Measurements from ENCODE around the gene MRPS25.

MRPS25 gene

DNA sequence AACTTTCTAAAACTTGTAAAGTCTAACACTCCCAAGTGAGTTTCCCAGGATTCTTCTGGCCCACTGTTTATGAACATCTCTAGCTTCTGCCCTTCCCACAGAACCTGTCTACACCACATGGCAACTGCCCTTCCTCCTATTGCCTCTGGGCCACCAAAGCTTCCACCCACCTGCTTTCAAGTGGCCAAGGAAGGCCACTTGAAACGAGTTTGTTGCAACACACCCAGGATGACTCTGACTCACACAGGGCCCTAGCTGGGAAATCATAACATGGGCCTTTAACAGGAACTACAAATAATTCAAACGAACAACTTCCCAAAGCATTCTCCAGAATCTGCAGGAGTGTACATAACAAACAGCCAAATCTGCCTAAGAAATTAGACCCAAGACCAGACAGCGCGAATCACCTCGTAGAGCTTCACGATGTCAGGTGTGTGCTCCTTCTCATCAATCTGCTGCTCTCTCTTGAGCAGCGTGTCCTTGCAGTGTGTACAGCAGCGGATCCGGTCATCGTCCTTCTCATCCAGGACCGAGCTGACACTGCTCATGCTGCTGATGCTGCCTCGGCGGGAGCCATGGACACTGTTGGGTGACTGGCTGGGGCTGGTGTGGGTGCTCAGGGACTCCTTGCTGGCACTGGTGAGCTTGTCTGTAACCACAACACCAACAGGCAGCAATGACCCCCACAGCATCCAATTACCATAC is 17.0 kb upstream of the MRPS25 start:
- FAIRE-seq = no peak

DNA sequence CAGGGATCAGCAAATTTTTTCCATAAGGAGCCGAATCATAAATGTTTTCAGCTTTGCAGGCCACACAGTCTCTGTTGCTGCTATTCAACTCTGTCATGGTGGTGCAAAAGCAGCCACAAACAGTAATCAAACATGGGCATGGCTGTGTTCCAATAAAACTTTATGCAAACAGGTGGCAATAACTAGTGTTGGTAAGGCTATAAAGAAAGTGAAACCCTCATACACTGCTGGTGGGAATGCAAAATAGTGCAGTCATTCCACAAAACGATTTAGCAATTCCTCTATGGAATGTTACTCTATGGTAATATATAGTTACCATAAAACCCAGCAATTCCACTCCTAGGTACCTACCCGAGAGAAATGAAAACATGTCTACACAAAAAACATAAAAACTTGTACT is 14.0 kb upstream of the MRPS25 start:
- FAIRE-seq = no peak

DNA sequence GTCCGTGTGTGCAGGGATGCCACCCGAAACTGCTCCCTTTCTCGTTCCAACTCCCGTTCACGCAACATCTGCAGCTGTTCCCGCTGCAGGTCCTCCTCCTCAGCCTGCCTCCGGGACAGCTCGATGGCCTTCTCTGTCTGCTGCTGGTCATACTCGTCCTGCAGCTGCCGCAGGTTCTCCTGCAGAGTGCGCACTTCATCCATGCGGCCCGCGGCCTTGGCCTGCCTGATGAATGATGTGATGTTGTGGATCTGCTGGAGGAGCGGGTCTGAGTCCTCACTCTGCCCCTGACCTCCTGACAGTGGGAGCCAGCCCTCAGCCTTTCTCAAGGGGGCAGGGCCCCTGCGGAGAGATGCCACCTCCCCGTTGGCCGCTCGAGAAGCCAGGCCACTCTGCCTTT is 9.4 kb upstream of the MRPS25 start:
- FAIRE-seq = no peak

DNA sequence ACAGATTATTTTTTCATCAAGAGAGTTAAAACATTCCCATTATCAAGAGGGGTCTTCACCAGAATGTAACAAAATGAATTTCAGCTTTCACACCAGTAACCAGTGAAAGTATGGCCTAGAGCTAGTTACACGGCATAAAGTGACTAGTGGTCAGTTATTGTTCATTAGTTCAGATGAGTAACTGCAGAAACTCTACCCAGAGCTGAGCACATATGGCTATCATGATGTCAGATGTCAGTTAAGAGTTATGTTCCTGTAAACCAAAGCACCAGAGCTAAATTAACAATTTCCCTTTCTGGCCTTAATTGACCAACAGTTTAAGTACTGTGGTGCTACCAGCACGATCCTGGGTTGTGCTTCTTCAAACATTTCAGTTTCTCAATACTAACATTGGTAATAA is 6.6 kb upstream of the MRPS25 start:
- FAIRE-seq = no peak

DNA sequence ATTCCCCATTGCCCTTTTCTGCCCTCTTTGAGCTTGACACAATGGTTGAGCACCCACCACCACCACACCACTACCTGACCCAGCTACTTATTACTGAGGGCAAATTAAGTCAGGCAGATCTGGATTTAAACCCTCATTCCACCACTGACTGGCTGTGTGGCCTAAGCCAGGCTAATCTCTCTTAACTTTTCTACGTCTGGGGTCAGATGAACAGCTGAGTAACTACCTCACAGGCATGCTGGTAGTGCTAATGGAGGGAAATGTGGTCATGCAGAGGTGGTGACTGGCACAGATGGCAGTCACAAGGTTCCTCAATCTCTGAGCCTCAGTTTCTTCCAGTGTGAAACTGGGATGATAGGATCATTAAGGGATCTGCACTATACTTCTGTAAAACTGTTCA is 4.3 kb upstream of the MRPS25 start:
- FAIRE-seq = no peak

DNA sequence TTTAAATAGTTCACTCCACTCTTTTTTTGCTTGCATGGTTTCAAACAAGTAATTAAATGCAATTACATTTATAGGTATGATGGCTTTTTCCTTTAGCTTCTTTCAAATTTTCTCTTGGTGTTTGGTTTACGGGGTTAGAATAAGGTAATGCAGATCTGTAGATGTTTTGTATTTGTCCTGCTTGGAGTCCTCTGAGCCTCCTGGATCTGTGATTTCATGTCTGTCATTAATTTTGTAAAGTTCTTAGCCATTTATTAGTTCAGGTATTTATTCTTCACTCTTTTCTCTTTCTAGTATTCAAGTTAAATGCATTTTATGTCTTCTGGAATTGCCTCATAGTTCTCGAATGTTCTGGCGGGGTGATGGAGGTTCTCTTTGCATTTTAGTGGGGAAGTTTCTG is 1.4 kb upstream of the MRPS25 start:
- no peak for FAIRE-seq

DNA sequence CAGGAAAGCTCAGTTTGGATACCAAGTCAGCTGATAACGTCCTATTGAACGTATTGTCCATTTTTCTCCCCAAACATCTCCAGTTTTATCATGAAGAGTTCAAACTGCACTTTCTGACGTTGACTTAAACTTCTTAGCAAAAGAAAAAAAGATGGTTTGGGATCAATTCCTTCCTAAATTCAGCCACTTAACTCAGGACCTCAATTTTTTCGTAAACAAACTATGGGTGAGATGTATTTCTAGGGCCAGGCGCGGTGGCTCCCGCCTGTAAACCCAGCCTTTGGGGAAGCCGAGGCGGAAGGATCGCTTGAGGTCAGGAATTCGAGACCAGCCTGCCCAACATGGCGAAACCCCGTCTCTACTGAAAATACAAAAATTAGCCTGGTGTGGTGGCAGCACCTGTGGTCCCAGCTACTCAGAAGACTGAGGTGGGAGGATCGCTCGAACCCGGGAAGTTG is 464 bp upstream of the MRPS25 start:
- no peak for FAIRE-seq

DNA sequence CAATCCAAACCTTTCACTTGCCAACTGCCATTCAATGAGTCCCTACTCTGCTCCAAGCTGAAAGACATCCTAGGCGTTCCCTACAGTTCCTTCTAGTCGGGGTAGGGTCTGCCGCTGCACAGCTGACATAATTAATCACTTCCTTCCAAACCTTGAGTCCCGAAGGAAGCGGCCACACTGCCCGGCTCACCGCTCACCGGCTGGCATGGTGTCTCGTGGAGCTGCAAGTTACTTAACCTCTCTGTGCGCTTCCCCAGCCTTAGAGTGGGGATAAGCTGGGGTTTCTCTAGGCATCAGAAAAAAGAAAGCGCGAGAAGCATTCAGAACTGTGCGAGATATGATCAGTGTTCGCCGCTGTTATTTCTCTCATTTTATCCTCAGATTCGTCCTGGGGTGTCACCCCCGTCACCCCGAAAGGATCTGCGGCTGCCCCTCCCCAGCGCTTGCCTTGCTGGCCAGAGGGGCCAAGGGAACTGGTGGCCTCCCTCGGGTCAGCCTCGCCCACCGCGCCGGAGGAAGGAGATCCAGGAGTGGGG is 748 bp downstream of the MRPS25 start:
- FAIRE-seq = no peak

DNA sequence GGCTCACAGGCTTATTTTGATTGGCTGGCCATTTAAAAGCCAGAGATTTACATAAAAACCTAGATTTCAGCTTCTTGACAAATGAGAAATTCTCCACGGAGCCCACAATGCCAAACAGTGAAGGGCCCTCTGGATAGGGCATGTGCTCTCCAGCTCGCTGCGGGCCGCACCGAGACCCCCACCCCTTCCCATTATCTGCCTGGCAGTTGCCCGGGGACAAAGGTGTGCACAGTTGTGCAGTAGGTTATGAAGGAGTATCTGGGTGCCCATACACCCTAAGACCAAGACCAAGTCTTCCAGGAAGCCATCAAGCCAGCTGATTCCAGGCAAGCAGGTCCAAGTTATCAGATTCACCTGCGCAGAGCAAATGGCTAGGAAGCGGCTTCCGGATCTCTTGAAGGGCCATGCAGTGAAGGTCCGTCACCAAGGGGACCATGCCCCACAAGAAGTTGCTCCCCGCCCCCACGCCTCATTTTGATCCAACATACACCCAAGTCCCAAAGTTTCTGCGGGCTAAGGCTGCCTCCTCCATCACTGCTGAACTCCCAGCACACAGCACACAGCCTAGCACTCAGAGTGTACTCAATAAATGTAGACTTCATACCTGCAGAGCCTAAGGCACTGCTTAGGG is 1.3 kb downstream of the MRPS25 start:
- FAIRE-seq = no peak

DNA sequence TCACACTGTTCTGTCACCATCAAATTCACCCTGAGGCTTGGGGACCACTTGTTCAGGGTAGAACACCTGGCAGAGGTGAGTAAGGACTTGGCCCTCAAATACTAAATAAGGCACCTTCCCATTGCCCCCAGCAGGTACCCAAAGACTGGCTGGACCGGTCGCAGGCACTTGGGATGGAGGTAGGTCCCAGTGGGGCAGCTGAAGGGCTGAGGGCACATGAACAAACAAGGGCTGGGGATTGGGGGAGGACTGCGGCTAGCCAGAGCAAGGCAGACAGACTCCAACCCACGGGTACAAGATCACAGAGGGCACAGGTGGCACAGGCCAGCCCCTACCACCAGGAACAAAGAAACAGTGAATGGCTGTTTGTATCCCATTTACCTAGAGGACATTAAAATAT is 1.9 kb downstream of the MRPS25 start:
- no peak for FAIRE-seq

DNA sequence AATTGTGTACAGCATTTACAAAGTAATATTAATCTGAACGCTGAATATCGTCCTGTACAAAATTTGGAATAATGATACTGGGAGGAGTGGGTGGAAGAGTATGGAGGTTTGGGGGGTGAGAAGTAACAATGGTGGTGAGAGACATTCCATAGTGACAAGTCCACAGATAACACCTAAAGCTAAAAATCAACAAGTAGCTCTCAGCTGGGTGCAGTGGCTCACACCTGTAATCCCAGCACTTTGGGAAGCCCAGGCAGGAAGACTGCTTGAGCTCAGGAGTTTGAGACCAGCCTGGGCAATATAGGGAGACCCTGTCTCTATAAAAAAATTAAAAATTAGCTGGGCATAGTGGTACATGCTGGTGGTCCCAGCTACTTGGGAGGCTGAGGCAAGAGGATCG is 5.1 kb downstream of the MRPS25 start:
- FAIRE-seq = no peak

DNA sequence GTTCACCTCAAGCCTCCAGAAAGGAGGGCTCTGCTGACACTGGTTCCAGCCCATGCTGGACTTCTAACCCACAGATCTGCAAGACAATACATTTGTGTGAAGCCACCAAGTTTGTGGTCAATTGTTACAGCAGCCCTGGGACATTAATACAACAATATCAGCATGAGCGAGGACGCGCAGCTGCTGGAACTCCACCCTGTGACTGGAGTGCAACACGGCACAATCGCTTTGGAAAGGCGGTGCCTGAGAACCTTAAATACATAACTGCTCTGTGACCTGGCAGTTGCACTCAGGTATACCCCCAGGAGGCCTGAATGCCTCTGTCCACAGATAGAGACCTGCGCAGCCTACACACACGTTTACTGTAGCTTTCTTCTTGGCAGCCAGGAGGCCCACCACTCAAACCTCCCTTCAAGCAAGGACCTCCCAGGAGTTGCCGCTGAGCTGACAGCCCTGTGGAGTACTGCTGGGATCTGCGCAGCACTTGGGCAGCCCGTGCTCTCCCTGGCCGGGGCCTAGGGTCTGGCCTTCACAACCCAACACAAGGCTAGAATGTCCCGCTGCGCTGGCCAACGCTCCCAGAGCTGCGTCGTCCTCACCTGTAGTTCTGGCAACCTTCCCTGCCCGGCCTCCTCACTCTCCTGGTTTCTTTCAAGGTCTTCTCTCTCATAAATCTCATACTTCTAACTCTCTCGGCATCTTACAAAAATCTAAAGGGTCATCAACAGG is 8.3 kb downstream of the MRPS25 start:
- FAIRE-seq = no peak

DNA sequence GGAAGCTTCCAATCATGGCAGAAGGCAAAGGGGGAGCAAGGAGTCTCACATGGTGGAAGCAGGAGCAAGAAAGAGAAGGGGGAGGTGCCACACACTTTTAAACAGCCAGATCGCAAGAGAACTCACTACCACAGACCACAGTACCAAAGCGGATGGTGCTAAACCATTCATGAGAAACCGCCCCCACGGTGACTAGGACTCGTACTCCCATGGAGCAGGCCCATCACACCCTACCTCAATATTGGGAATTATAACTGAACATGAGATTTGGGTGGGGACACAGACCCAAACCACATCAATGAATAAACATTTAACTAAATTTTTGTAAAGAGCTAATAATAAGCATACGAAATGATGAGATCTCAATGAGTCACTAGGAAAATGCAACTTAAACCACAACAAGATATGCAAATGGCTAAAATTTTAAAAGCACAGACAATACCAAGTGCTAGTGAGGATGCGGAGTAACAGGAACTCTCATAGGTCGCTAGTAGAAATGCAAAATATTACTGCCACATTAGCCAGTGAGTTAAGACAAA is 10.0 kb downstream of the MRPS25 start:
- FAIRE-seq = no peak

DNA sequence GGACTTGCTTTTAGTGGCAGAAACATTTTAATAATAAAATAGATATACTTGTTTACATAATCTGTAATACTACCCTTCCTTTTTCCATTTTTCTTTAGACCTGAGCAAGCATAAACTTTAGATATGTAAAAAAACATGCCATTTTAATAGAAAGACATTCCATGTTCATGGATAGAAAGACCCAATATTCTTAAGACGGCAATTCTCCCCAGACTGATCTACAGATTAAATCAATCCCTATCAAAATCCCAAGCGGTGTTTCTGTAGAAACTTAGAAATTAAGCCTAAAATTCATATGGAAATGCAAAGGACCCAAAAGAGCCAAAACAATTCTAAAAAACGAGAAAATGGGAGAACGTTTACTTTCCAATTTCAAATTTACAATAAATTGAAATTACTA is 11.6 kb downstream of the MRPS25 start:
- FAIRE-seq = no peak

DNA sequence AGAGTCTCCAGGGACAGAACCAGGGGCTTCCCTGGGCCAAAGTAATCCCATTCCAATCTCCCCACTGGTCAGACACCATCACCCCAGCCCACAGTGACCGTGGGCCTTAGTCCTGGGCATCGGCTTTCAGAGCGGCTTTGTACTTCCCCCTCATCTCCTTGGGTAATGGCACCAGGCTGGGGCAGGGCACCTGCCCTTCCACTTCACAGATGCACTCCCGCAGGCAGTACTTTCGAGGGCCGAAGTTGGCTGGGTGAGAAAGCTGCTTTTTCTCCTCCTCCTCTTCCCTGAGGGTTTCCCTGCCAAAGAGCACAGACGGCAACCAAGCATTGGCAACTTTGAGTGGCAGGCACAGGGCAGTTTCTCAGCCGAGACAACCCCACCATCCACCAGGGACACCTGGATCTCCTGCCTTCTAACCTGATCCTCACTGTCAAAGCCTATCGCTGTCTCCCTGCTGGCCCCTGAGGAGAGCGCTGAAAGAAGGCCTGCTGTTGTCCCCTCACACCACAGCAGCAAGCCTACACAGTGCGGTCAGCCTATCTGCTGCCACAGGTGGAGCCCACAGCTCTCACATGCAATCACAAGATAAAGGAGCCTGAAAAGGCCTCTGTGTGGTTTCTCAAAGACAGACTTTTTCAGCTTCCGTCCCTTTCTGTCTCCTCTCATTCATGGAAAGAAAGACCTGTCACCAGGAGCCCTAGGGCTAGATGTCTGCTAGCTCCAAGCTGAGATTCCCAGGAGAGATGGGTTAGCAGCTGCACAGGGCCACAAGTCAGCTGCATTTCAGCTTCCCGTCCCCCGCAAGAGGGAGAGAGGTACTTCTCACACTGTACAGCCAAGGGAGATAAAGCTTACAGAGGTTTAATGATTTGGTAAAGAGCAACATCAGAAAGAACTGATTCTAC is 12.5 kb downstream of the MRPS25 start:
- no peak for FAIRE-seq

DNA sequence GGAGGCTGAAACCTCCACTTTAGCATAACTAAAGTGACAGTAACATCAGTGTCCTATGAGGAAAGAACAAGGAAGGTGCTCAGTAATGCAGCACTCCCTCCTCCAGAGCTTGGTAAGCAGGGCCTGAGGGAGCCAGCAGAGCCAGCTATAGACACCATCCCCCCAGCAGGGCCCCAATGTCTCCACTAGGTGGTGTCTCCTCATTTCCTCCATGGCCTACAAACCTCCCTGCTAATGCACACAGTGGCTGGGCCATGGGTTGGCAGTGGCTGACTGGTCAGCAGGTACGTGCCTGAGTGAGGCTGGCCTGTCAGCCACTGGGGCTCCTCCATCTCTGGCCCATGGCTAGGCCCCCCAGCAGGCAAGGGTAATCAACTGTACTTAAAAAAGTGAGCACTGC is 13.6 kb downstream of the MRPS25 start:
- no peak for FAIRE-seq

DNA sequence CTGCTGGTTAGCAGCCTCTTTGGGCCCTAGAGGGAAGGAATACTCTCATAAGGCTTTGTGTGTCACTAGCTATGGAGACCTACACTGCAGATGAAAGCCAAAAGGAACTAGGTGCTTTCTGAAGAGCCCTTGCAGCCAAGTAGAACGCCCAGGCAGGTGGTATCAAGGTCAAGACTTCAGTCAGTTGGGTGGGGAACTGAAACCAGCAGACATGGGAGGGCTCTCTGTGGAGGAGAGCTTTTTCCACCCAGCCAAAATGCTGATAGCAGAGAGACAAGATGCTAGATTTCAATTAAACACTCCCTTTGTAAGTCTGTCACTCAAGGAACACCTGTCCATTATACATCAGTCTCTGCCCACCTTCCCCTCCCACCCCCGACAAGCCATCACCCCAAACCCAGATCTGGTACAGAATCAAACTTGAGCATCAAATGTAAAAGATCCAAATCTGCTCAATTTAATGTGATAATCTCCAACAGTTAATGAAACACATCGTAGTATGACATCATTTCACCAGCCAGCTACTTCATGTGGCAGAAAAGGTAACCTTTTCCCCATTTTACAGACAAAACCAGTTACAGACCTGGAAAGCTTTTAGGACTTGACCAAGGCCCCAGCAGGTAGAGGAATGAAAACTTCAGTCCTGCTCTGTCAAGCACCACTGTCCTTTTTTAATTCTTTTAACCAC is 14.6 kb downstream of the MRPS25 start:
- FAIRE-seq = no peak

DNA sequence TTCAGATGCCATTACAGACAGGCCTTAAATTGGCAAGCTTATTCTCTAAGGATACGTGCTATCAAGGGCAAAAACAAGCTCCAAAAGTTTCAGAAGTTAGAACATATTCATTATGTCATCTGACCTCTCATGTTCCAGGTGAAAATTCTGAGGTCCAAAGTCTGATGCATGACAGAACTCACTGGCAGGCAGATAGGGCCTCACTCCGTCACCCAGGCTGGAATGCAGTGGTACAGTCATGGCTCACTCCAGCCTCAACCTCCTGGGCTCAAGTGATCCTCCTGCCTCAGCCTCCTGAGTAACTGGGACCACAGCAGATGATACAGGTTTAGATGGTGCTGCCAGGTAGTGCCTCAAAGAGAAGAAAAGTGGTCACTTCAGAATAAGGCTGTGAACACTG is 15.5 kb downstream of the MRPS25 start:
- FAIRE-seq = no peak

DNA sequence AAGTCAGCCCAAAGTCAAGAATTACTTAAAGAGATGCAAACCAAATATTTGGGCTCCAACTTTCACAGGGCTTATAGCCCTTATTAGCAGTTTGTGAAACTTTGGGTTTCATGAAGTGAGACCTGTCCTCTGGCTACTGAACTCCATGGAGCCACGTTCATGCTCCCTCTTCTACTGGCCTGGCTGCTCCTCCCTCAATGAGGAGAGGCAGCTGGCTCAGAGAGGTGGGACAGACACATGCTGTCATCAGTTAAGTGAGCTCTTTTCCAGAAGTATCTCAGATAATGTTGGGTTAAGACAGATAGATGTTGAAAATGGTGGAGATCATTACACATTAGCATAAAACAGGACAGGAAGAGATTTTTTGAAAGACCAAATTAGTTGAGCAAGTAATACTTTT is 19.4 kb downstream of the MRPS25 start:
- no peak for FAIRE-seq

DNA sequence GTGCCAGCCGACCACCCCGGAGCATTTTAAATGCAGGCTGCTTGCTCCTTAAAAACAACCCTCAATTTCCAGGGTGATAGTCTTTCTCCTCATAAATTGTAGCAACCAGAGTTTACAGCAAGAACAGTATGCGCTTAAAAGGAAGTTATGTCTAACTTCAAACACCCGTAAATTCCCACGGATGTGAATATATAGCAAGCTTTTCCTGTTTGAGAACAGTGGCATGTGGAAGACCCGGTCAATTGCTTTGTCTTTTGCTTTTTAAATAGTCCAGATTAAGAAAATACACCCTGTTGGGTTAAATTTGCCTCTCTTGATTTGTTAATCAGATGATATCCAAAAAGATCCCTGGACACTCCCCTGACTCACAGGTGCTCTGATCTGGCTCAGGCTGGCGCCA is 20.8 kb downstream of the MRPS25 start:
- no peak for FAIRE-seq

DNA sequence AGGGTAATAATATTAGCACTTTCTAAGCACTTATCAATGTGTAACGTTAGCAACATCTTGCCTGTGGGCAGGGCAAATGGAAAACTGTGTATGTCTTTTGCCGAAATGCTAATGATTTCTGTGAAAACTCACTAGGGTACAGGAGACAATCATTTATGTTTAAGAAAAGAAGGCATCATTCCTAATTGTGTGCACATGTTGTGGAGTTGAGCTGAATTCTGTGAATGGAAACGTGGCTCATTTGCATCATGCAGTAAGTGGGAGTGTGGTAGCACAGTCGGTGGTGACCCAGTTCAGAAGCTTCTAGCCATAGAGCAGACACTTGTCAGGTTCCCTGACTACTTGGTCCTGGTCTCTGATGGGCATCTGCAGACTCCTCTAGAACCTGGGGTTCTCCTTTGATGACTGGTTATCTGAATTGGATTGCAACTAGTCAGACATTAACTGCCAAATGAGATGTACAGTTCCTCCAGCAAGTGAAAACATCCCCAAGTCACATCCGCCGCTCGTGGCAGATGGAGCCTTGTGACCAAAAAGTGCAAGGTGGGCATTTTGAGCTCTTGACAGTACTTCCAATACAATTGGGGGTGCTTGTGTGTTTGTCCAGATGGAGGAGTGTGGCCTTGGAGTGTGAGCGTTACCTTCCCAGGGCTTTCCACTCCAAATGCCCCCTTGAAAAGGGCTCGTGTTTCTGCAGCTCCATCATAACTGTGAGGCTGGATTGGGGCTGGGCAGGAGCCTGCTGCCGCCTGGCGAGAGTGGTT is 21.5 kb downstream of the MRPS25 start:
- no peak for FAIRE-seq
